Neural progenitor cell (in vitro differentiated cells): Measurements from ENCODE around the gene MAP3K4. TPM values are rescaled to one million over a fixed set of nuclear protein-coding genes. Genes with fewer than 3 reads are reported as not detected.
"Not testable (repeated sequence)": the region's sequence is repeated elsewhere in the genome, so short reads cannot be mapped to it uniquely, and the experiment has no call there.

ENCODE experiments used
- DNase-seq: peaks from one replicate; pipeline ENCODE4 v3.0.0-alpha.2; 2016; ENCODE audit warnings: low spot score
- H2AFZ ChIP-seq: fragments of 200-600 bp; sonication (generic); replicated peaks from 2 replicates; pipeline ENCODE4 v1.6.1; 2016; ENCODE audit warnings: antibody characterized with exemption
- H3F3A ChIP-seq: fragments of 200-600 bp; sonication (generic); 2 replicates; pipeline ENCODE4 v1.6.1; 2016; ENCODE audit warnings: antibody characterized with exemption, low read depth
- H3K27ac ChIP-seq: fragments of 200-600 bp; sonication (generic); 2 replicates; pipeline ENCODE4 v1.5.1; 2016; ENCODE audit warnings: mild to moderate bottlenecking
- H3K27me3 ChIP-seq: fragments of 200-600 bp; sonication (generic); 2 replicates; pipeline ENCODE4 v1.6.1; 2016; ENCODE audit warnings: mild to moderate bottlenecking, moderate library complexity
- H3K36me3 ChIP-seq: fragments of 200-600 bp; sonication (generic); 2 replicates; pipeline ENCODE4 v1.5.1; 2016
- H3K4me1 ChIP-seq: fragments of 200-600 bp; sonication (generic); 2 replicates; pipeline ENCODE4 v1.6.1; 2016; ENCODE audit warnings: mixed run types
- H3K4me2 ChIP-seq: fragments of 200-600 bp; sonication (generic); 2 replicates; pipeline ENCODE4 v1.6.1; 2016
- H3K4me3 ChIP-seq: fragments of 200-600 bp; sonication (generic); 2 replicates; pipeline ENCODE4 v1.5.1; 2016
- H3K79me2 ChIP-seq: fragments of 200-600 bp; sonication (generic); 2 replicates; pipeline ENCODE4 v1.6.1; 2016; ENCODE audit warnings: low read depth
- H3K9ac ChIP-seq: fragments of 200-600 bp; sonication (generic); 2 replicates; pipeline ENCODE4 v1.6.1; 2016
- H3K9me3 ChIP-seq: fragments of 200-600 bp; sonication (generic); 2 replicates; pipeline ENCODE4 v1.5.1; 2016; ENCODE audit warnings: low read depth
- H4K20me1 ChIP-seq: fragments of 200-600 bp; sonication (generic); 2 replicates; pipeline ENCODE4 v1.6.1; 2016; ENCODE audit warnings: low read depth
- H3K27ac Mint-ChIP-seq: 3 replicates; pipeline ENCODE4 v1.8.0; 2021; ENCODE audit warnings: mixed read lengths
- H3K27me3 Mint-ChIP-seq: 2 replicates; pipeline ENCODE4 v1.8.0; 2022; ENCODE audit warnings: low read depth, mild to moderate bottlenecking, inconsistent platforms, moderate library complexity, mixed read lengths; ENCODE audit not compliant: insufficient read depth
- H3K36me3 Mint-ChIP-seq: 3 replicates; pipeline ENCODE4 v1.8.0; 2021; ENCODE audit warnings: mixed read lengths
- H3K4me1 Mint-ChIP-seq: 3 replicates; pipeline ENCODE4 v1.8.0; 2021; ENCODE audit warnings: mixed read lengths
- H3K4me3 Mint-ChIP-seq: 3 replicates; pipeline ENCODE4 v1.8.0; 2021; ENCODE audit warnings: mild to moderate bottlenecking, moderate library complexity, mixed read lengths
- H3K9me3 Mint-ChIP-seq: 3 replicates; pipeline ENCODE4 v1.8.0; 2020; ENCODE audit warnings: mixed read lengths
- CTCF ChIP-seq: fragments of 200-600 bp; sonication (generic); IDR thresholded peaks from 2 replicates; pipeline ENCODE4 v1.5.1; 2017; ENCODE audit warnings: antibody characterized with exemption, mild to moderate bottlenecking
- EZH2 ChIP-seq: fragments of 200-600 bp; sonication (generic); IDR thresholded peaks from 2 replicates; pipeline ENCODE4 v1.6.1; 2017; ENCODE audit warnings: antibody characterized with exemption, mild to moderate bottlenecking, moderate library complexity
- EZH2phosphoT487 ChIP-seq: fragments of 200-600 bp; sonication (generic); IDR thresholded peaks from 2 replicates; pipeline ENCODE4 v1.6.1; 2017; ENCODE audit warnings: antibody characterized with exemption
- total RNA-seq: library from RNA; depleted of rRNA; stranded (reverse); fragments of >200 nt; gene quantifications from 2 replicates; pipeline ENCODE4 v1.2.3, GENCODE V29; 2015; ENCODE audit warnings: low replicate concordance

MAP3K4 gene
- total RNA-seq, 1 donor from 2014 or later = 59.6 TPM

DNA sequence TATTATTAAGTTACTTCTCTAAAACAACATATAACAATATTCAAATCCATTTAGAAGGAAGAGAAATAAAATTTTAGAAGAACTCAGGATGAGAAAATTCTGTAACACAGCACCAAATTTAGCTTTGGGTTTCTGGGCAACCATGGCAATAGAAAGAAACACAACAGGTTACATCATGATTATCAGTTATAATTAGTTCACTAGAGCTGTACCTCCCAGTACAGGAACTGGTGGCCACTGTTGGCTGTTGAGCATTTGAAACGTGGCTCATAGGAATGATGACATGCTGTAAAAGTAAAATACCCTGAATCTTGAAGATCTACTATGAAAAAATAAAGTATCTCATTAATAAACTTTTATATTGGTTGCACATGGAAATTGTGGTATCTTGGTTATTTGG is 23.7 kb upstream of the MAP3K4 start:
- no peak for DNase-seq
- Histone ChIP-seq H3K4me1 (no peaks in the 10 kb centered on the region), H3K9me3 (no peaks in the 10 kb centered on the region), H3K36me3 (no peaks in the 10 kb centered on the region), H3K27ac (no peak overlapping the region), H2AFZ (no peak overlapping the region), H3K4me2 (no peak overlapping the region), H3K9ac (no peak overlapping the region), H3K79me2 (no peaks in the 10 kb centered on the region), H3K4me3 (no peak overlapping the region), H3K27me3 (no peaks in the 10 kb centered on the region), H3F3A (no peaks in the 10 kb centered on the region), H4K20me1 (no peaks in the 10 kb centered on the region)
- TF ChIP-seq EZH2phosphoT487 = no peak
- no peak overlapping the region for H3K27ac Mint-ChIP-seq
- no peaks in the 10 kb centered on the region for H3K36me3 Mint-ChIP-seq
- peaks cover 3% of the 10 kb centered on the region for H3K4me1 Mint-ChIP-seq
- no peaks in the 10 kb centered on the region for H3K9me3 Mint-ChIP-seq
- H3K4me3 Mint-ChIP-seq = no peak overlapping the region
- peaks cover 3% of the 10 kb centered on the region for H3K27me3 Mint-ChIP-seq

- Mint-ChIP-seq H3K9me3 (peaks cover 2% of the 10 kb centered on the region), H3K4me3 (no peak overlapping the region), H3K27me3 (no peaks in the 10 kb centered on the region), H3K4me1 (peaks cover 30% of the 10 kb centered on the region), H3K36me3 (no peaks in the 10 kb centered on the region), H3K27ac (no peak overlapping the region)
- H3K79me2 ChIP-seq = no peaks in the 10 kb centered on the region
- no peaks in the 10 kb centered on the region for H4K20me1 ChIP-seq
- no peak overlapping the region for H3K4me3 ChIP-seq
- H3K27ac ChIP-seq = no peak overlapping the region
- H3K27me3 ChIP-seq = no peaks in the 10 kb centered on the region
- peaks cover 4% of the 10 kb centered on the region for H3K4me1 ChIP-seq
- no peaks in the 10 kb centered on the region for H3K36me3 ChIP-seq
- no peak overlapping the region for H2AFZ ChIP-seq
- TF ChIP-seq EZH2 (no peak), EZH2phosphoT487 (no peak), CTCF (no peak)
- H3K9me3 ChIP-seq = no peaks in the 10 kb centered on the region
- no peak overlapping the region for H3K9ac ChIP-seq
- no peaks in the 10 kb centered on the region for H3F3A ChIP-seq
- H3K4me2 ChIP-seq = no peak overlapping the region
- DNase-seq = no peak
These were observed 20.4 kb upstream of the MAP3K4 start for GRCh38 chr6:160971171-160971570.

DNA sequence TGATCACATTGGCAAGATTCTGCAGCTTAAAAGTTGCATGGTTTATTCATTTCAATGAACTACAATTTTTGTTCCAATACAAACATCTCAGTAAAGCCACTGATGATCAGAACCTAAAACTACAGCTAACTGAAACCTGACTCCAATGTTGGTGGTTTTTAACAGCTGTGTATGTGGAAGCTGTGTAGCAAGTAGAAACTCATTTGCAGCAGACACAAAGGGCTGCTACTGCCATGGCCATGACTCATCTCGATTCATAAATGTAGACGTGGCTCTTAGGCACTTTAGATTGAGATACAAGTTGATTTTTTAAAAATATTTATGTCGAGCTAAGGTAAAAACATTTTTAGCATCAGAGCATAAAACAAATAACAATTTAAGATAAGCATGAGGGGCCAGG is 19.5 kb upstream of the MAP3K4 start:
- H3K79me2 ChIP-seq = no peaks in the 10 kb centered on the region
- no peak for DNase-seq
- Mint-ChIP-seq H3K4me1 (peaks cover 31% of the 10 kb centered on the region), H3K36me3 (no peaks in the 10 kb centered on the region), H3K27me3 (no peaks in the 10 kb centered on the region), H3K9me3 (peaks cover 4% of the 10 kb centered on the region), H3K27ac (no peak overlapping the region), H3K4me3 (no peak overlapping the region)
- H3K27ac ChIP-seq = no peak overlapping the region
- H3K4me2 ChIP-seq = no peak overlapping the region
- H3K9ac ChIP-seq = no peak overlapping the region
- H3F3A ChIP-seq = no peaks in the 10 kb centered on the region
- H4K20me1 ChIP-seq = no peaks in the 10 kb centered on the region
- H3K4me3 ChIP-seq = no peak overlapping the region
- peaks cover 4% of the 10 kb centered on the region for H3K4me1 ChIP-seq
- no peaks in the 10 kb centered on the region for H3K9me3 ChIP-seq
- no peaks in the 10 kb centered on the region for H3K36me3 ChIP-seq
- TF ChIP-seq CTCF (no peak), EZH2phosphoT487 (no peak), EZH2 (no peak)
- H2AFZ ChIP-seq = no peak overlapping the region
- H3K27me3 ChIP-seq = no peaks in the 10 kb centered on the region

- not testable (repeated sequence) for H3K9ac ChIP-seq, H3K9me3 ChIP-seq, H3K36me3 Mint-ChIP-seq, H3K27me3 ChIP-seq, H3K4me3 Mint-ChIP-seq, H3F3A ChIP-seq, H3K27me3 Mint-ChIP-seq, H3K27ac ChIP-seq, H3K9me3 Mint-ChIP-seq, H3K36me3 ChIP-seq, DNase-seq, H2AFZ ChIP-seq, H3K79me2 ChIP-seq, H4K20me1 ChIP-seq, H3K4me3 ChIP-seq, H3K4me2 ChIP-seq, H3K4me1 ChIP-seq
- Mint-ChIP-seq H3K27ac (peak overlapping the region; percentile 39), H3K4me1 (peaks cover 31% of the 10 kb centered on the region)
These were observed 19.0 kb upstream of the MAP3K4 start for GRCh38 chr6:160972594-160972993.
